ENCODE measurements around the gene EYA4.
A peak's percentile ranks its signal among the peaks of the same experiment; 100 is the strongest.

The EYA4 gene

GRCh38 chr6:133291671-133292070 is 50.5 kb downstream of the EYA4 start:
- no peak for DNase-seq

- no peak for DNase-seq
Measured at GRCh38 chr6:133297657-133298056, 56.5 kb downstream of the EYA4 start.

DNA sequence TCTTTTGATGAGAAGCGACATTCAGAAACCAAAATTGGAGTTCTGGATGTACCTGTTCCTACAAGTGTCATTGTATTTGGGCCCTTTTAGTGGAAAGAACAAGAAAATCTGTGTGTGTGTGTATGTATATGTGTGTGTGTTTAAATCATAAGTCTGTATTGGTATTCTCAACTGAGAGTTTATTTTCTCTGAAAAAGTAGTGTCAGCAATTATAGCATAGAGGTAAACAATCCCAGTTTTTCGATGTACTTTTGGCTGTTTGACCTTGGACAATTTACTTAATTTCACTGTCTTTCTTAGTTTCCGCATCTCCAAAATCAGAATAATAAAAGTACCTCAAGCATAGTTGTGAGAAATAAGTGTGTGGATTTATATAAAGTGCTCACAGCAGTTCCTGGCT is 57.2 kb downstream of the EYA4 start:
- no peak for DNase-seq

- no peak for DNase-seq
Measured at GRCh38 chr6:133298801-133299200, 57.6 kb downstream of the EYA4 start.

DNA sequence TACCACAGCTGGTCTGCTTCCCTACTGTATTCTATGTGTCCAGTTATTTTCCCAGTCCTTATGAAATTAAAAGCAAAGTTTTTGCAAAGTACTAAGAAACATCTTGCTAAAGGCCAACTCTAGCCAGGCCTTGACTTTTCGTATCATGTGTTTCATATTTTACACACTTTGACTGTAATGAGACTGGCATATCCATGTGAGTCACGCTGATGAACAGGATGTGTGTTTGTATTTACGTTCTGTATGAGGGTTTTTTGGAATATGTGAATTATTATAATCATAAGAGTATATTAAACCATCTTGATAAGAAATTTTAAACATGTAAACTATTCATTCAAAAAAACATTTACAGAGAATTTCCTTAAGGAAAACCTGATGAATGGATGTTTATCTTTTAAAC is 59.7 kb downstream of the EYA4 start:
- no peak for DNase-seq

DNA sequence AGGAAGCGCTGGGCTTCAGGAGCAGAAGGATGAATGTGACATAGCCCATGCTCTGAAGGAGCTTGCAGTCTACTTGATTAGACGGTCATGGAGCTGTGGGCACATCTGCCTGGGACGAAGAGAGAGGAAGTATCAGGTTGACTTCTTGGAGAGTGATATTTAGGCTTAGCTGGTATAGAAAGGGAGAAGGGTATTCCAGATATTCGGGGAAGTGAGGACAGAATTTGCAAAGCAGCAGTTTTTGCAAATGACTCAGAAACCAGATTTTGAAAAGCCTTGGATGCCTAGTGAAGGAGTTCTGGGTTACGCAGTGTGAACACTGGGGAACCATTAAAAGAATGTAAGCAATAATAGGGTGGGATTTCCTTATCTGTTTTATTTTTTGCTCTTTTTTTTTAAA is 60.7 kb downstream of the EYA4 start:
- no peak for DNase-seq

DNA sequence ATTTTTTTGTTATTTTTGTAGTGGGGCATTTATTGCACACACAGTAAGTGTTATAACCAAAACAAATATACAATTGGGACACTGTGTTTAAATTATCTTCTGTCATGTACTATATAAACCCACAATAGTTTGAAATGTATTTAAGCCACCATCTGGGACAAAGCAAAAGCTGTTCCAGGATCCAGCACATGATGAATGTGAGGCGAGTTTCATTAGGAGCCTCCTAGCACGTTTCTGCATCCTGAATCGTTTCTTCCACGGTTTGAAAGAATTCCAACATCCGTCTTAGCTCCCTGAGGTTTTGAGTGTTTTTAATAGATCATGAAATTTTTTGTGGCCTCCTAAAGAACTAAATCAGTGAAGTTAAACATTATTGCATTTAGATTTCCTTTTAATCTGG is 65.8 kb downstream of the EYA4 start:
- DNase-seq: no peak

GRCh38 chr6:133309579-133309978 is 68.4 kb downstream of the EYA4 start:
- no peak for DNase-seq

DNA sequence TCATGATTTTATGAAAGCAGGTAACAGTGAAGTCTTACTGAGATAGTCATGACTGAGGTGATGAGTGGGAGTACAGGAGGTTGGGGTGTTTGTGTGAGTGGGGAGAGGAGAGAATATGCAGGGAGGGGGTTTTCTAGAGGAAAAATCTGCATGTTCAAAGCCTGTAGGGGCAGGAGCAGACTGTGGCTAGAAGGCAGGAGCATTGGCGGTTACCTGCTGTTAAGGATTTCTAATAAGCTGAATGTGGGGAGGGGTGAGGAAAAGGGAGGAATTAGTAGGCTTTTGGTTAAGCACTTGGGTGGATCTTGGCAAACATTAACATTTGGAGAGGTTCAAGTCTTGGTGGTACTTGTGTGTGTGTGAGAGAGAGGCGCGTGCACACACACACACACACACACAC is 70.8 kb downstream of the EYA4 start:
- no peak for DNase-seq

GRCh38 chr6:133313068-133313467 is 71.9 kb downstream of the EYA4 start:
- DNase-seq: no peak

DNA sequence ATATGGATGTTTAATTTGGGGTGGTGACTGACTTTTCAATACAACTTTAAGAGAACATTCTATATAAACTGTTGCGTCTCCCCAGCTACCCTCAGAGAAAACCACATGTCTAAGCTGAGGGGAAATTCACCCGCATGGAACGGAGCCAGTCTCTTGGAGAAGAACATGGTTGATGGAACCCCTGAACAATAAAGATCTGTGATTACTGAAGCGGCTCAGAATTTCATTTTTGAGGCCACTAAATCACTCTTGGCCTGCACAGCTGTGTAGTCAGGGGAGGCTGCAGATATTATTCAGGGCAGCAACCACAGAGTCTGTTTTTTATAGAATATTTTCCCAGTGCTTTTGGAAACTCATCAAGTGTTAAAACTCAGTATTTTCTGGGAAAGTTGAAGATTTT is 73.8 kb downstream of the EYA4 start:
- no peak for DNase-seq

DNA sequence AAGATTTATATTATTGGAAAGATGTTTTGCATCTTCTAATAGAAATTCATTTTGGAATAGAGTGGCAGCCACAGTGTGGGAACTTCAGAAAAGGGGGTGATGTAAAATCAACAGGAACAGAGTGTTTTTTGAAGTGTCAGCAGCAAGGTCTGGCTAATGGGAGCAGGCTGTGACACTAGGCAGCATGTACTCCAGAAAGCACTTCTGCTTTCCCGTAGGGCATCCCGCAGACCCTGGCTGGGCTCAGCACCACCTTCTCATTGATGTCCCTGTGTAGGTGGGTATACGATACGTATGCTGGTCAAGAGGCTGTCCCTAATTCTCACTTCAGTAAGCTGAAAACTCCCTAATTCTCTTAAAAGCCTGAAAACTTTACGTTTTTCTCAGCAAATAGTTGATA is 74.7 kb downstream of the EYA4 start:
- no peak for DNase-seq

- DNase-seq: no peak
Measured at GRCh38 chr6:133317704-133318103, 76.5 kb downstream of the EYA4 start.

DNA sequence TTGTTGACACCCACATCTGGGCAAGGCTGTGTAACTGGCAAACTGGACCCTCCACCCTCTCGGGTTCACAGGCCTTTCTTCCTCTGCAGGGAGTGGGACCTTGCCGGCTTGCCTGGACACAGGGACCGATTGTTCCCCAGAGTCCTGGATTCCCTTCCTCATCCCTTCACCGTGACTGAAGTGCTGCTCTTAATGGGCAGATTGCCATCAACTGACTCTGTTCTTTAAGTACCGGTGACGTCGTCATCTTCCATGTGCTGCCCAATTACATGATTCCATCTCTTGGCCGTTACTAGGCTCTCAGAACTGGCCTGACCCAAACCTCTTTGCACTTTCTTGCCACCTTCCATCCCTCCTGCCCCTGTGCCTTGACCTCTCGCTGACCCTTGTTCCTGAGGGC is 85.4 kb downstream of the EYA4 start:
- peak; percentile 21 for DNase-seq

GRCh38 chr6:133333852-133334251 is 92.7 kb downstream of the EYA4 start:
- DNase-seq: no peak

DNA sequence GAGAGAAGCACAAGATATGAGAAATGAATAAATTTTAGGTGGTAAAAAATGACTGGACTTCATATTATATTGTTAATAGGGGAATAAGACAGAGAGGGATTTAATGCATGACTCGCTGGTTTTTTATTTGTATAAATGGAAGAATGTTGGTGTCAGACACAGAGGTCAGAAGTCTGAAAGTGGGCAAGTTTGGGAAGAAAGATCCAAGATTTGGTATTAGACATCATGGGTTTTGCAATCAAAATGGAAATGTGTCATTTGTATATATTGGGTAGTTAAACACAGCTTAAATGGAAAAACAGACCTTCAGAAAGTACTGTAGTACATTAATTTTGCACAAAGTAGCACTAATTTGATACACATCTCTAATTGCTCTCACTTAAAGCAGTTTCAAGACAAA is 96.2 kb downstream of the EYA4 start:
- DNase-seq: no peak

DNA sequence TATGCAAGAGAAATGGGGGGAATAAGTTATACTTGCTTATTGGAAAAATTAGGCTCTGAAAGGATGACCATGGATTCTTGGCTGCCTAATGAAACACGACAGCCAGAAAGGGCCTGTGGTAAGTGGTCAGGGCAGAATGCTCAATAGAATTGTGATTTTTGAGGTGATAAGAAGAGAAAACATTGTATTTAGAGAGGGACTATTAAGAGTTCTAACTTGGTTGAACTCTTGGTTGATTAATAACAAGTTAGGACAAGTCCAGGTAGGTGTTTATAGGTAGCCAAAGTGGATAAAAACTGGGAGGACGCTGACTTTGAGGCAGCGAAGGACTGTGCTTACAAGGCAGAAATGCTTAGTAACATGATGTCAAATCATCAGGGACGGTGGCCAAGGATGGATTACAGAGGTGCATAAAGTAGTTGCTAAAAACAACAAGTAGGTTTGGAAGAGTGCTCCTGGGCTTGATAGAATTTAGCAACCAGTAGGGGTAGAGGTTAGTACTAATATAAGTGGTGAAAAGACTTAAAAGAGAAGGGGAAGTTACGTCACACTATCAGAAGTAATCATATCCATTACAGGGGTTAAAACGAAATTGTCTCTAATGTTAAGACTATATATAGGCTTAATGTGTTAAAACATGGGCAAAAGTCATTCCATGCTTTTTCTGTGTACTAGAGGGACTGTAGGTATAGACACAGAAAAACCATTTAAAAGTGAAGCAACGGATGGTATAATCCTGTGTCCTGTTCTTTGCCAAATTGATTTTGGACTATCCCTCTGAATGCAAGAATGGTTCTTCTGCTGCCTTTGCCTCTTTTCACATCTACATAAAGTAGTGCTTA is 98.6 kb downstream of the EYA4 start:
- DNase-seq: no peak

GRCh38 chr6:133340557-133340956 is 99.4 kb downstream of the EYA4 start:
- no peak for DNase-seq

DNA sequence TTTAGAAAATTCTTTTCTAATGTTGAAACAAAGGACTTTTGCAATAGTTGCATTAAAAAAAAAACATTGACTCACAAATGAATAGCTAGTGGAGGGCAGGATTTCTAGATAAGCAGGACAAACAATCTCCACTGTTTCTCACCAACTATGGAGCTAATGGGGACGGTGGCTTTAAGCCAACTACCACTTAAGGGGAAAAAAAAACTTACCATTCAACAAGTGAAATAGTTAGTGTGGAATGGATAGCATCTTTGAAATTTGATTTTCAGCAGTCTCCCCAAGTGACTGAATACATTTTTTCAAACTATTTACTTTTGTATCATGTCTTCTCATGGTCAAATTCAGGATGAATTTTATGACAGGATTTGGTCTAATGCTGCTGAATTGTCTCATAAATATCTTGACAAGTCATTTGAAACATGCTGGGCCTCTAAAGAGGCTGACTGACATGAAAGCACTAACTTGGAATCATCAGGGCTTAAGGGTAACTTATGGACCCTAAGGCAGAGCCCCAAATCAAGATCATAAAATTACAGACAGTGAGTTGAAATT is 100.5 kb downstream of the EYA4 start:
- no peak for DNase-seq

- DNase-seq: no peak
Measured at GRCh38 chr6:133343220-133343619, 102.1 kb downstream of the EYA4 start.

DNA sequence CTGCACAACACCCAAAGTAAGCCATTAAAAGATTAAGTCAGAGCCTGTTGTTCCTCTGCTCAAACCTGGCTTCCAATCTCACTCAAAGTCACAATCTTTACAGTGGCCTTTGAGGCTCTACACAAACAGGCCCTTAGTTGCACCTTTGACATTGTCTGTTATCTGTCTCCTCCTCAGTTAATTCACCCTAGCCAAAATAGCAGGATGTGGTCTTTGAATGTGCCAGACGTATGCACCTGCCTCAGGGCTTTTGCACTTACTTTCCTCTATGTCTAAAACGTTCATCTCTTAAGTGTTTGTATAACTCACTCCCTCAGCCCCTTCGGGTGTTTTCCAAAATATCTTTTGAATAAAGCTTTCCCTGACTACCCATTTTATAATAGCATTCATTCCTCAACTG is 107.7 kb downstream of the EYA4 start:
- DNase-seq: no peak

GRCh38 chr6:133350928-133351327 is 109.8 kb downstream of the EYA4 start:
- no peak for DNase-seq

DNA sequence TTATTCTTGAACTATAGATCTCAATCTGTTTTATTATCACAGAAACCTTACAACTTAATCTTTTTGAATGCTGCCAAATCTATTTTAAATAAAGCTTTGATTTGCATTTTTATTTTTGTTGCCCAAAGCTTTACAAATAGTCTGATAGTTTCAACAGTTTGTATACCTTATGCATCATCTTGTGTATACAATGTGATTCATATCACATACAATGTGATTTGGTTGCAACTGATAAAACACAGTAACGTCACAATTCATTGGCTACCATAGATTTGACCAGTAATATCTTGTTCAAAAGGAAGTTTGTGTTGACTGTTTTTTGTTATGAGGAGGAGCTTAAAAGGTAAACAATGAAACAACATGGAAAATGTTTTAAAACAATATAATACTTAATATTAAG is 110.9 kb downstream of the EYA4 start:
- no peak for DNase-seq

DNA sequence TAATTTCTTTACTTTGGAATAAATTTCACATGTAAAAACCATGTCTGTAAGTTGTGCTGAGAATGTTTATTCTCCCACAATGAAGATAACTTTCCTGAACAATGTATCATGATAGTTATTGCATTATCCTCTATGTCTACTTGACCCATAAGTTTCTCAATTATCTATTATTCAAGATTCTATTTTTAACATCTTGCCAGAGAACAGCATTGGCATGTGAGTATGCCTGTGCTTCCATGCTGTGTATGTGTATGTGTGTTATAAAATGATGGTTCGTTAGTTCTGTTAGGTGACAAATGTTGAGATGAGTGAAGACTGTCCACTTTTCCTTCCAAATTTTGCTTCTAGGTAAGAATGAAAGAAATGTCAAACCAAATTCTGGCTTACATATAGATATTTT is 111.9 kb downstream of the EYA4 start:
- no peak for DNase-seq

DNA sequence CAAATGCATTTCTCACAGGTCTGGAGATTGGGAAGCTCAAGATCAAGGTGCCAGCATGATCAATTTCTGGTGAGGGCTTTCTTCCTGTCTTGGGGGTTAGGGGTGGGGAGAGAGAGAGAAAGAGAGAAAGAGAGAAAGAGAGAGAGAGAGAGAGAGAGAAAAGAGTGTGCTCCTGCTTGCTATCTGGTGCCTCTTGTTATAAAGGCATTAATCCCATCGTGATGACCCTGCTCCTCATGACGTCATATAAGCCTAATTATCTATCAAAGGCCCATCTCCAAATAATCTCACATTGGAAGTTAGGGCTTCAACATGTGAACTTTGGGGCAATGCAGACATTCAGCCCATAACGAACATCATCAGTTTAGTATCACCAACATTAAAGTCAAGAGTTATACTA is 114.8 kb downstream of the EYA4 start:
- no peak for DNase-seq
